Islet precursor cell (in vitro differentiated cells): ENCODE results near the gene OSCP1.

Experiments
- DNase-seq: peaks from one replicate; pipeline ENCODE4 v3.0.0-alpha.2; 2018

The OSCP1 gene

GRCh38 chr1:36472656-36473055 lies 22.4 kb upstream of the OSCP1 start:
- no peak for DNase-seq

DNA sequence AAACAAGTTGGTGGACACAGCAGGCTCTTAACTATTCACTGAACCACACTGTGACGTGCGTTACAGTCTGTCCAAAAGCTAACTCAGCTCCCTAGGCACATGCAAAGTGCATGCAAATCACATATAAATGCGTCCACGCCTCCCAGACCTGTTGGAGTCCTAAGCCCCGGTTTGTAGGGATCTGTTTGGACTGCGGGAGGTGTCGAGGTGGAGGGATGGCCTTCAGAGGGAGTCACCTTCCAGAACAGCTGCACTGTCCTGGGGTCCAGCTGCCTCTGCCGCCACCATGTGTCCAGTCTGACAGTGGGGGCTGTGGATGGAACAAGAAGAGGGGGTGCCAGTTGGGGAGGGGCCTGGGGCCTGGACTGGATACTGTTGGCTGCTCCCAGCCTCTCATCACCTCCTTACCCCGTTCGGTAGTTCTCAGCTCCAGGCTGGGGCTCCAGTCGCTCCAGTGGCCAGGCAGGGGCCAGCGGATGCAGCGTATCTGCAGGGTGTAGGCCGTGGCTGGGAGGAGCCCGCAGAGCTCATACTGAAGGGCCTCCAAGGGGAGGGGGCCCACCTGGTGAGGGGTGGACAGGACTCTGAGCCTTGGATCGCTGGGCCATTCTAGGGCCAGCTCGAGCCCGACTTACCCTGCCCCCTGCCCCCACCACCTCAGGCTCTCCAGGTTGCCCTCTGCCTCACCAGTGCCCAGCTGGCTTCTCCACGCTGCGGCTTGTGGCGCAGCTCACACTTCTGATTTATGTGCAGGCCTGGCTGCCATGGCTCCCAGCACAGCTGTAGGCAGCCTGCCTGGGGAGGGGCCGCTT lies 21.8 kb upstream of the OSCP1 start:
- no peak for DNase-seq

- DNase-seq, result no peak
These were observed 18.9 kb upstream of the OSCP1 start for GRCh38 chr1:36469163-36469562.

DNA sequence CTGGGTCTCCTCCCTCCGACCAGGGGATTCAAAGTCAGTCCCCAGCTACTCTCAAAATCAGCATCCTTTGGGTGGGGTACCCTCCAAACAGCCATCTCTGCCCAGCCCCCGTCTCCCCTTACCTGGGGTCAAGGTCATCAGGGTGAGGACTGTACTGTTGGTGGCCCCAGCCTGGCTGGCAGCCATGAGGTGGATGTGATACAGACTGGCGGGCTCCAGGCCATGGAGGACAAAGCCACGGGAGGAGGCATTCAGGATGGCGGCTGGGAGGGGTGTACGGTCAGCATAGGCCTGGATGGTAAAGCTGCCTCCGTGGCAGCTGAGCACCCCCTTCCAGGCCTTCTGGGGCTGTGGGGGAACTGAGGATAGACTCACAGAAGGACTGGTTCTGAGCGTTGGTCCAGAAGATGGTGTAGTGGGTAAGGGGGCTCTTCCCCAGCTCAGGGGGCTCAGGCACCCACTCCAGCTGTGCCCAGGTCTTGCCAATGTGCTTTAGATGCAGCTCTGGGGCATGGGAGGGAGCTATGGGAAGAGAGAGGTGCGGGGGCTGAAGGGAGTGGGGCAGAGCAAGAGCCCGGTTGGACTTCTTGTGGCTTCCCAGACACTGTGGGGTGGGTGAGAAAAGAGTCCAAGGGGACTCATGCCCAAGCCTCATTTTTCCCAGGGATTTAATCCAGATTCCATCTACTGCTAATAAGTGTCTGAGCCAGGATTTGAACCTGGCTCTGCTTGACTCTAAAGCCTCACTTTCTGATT lies 17.6 kb upstream of the OSCP1 start:
- no peak for DNase-seq

DNA sequence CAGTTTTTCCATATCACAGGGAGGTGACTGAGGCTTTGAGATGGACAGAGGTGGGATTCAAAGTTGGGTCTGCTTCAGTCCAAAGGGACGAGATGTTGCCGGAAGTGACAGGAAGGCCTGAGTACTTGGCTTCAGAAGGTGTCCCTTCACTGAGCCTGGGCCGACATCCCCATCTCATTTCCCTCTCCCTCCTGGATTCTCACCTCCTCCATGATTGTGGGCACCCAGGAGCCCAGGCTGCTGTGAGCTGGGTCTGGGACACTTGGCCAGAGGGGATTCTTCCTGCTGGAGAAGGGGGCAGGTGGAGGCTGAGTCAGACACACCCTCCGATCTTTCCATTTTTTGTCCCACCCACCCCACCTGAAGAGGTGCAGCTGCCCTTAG lies 16.8 kb upstream of the OSCP1 start:
- DNase-seq, result no peak

DNA sequence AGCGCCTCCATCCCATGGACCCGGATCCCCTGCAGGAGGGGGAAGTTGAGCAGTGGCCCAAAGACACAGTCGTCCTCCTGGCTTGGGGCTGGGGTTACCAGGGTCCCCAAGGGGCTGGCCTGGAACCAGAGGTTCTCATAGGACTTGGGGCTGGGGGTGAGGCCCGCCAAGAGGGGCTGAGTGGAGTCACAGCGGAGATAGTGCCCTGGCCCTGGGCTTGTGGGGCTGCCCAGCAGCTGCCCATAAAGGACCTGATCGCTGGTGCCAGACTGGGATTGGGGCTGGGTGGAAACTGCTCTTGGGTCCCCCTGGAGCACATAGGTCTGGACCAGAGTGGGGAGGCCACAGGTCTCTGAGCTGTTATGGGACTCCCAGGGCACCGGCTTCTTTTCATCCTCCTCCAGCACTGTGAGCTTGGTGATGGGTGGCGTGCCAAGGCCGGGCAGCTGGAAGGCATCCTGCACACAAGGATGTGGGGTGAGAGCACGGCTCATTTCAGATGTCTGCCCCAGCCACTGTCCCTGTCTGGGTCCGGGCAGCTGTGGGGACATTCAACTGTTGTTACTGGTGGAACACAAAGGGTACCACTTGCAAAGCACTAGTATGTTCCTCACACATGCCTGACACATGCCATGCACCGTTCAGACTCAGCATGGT lies 16.2 kb upstream of the OSCP1 start:
- no peak for DNase-seq

DNA sequence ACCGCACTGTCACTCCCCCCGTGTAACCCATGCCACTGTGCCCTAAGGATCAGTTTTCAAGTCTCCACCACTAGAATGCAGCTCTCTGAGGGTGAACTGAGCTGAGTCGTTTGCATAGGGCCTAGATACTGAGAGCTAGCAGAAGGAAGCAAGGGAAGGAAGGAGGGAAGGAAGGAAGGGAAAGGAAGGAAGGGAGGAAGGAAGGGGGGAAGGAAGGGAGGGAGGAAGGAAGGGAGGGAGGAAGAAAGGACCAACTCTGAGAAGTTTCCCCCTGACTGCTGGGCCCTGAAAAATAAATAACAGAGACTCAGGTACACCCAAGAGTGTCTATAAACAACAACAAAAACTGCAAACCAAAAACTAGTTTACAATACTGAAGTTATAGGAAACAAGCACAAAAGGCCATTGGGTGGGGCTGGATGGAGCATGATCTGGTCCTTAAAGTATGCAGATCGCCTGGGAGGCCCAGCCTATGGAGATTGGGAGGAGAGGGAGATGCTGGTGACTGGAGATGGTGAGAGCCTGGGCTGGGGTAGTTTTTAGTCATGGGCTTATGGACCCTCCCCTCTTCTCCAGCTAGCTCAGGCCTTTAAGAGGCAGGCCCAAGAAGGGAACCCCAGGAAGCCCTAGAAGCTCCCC lies 15.6 kb upstream of the OSCP1 start:
- DNase-seq, result peak; percentile 71

DNA sequence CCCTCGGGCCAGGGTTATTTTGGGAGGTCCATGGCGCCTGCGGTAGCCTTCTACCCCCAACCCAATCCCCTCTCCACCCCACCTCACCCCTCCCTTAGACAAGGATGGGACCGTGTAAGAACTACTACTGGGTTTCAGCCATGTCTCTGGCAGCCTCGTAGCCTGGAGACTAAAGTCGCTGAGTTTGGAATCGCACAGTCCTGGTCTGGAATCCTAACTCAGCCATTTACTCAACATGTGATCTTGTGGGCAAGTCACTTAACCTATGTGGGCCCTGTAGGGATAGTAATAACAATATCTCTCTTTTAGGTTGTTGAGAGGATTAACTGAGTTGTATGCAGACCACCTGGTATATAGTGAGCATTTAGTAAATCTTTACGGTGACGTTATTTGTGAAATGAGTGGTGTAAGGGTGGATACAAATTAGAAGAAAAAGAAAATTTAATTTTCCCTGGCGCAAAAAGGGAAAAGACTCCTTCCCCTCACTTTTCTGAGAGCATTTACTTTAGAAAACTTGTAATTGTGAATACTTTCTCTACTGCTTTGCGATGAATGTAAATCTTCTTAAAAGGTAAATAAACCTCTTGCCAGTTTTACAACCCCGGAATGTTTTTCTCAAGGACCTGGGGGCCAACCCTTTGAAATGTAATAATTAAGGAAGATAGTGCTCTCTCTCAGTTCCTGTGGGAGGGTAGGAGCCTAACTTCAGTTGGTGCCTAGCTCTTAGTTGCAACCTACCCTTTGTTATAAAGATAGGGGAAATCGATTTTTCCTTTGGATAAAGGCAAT lies 14.5 kb upstream of the OSCP1 start:
- DNase-seq, result no peak

- peak; percentile 97 for DNase-seq
These were observed 13.8 kb upstream of the OSCP1 start, which contains the start of gene MRPS15 for GRCh38 chr1:36463803-36464604. MRPS15 (minus strand) TSS chr1:36464384; CDS start chr1:36464275, 109 bp downstream.

DNA sequence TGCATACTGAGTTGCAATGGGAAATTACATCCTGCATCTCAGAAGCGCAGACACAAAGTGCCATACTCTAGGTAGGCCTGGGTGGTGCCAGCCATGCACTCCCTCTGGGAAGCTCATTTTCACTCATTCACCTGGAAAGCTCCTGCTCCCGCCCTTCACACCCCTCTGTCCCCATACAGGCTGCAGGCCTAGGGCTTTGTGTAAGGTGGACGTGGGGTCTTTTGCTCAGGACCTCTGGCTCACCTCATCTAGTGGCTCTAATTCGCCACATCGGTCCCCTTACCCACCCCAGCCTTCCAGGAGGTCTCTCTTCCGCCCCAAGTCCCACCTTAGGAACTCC lies 13.2 kb upstream of the OSCP1 start:
- DNase-seq, result no peak

GRCh38 chr1:36458910-36459309 lies 8.7 kb upstream of the OSCP1 start:
- no peak for DNase-seq

GRCh38 chr1:36457691-36458090 lies 7.4 kb upstream of the OSCP1 start:
- no peak for DNase-seq

DNA sequence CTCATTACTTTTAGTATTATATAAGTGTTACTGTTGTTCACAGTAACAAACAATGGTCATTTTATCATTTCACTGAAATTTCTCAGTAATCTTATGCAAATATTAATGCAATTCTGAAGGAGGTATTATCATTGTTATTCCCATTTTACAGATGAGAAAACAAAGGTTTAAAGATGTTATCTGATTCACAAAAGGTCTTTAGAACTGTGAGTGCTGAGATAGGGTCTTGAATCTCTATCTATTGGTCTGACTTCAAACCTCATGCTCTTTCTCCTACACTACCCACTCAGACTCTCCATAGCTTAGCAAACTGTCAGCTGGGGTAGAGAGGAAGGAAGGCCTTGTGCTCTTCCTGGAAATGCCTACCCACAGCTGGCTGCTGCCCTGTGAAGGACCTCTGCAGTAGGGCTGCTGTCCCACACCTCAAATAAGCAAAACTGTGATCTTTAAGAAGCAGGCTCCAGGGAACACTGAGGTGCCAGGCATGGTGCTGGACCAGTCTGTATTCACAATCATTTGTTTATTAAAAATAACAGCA lies 6.2 kb upstream of the OSCP1 start:
- DNase-seq, result no peak

DNA sequence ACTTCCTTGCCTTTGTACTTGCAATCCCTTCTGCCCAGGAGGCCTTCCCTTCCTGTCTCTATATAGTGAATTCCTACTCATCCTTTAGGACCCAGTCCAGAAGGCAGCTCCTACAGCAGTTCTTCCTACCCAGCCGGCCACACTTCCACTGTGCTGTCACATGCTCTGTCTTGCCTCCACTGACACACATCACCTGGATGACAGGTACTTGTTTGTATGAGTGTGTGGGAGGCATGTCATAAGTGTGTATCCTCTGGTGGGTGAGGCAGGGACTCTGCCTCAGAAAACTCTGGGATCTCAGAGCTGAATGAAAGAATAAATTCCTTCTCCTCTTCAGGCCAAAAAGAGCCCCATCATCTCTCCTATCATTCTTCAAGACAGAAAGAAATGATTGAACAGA lies 5.1 kb upstream of the OSCP1 start:
- DNase-seq, result no peak

GRCh38 chr1:36453600-36454388 lies 3.5 kb upstream of the OSCP1 start:
- DNase-seq, result no peak

GRCh38 chr1:36453051-36453450 lies 2.8 kb upstream of the OSCP1 start:
- no peak for DNase-seq

DNA sequence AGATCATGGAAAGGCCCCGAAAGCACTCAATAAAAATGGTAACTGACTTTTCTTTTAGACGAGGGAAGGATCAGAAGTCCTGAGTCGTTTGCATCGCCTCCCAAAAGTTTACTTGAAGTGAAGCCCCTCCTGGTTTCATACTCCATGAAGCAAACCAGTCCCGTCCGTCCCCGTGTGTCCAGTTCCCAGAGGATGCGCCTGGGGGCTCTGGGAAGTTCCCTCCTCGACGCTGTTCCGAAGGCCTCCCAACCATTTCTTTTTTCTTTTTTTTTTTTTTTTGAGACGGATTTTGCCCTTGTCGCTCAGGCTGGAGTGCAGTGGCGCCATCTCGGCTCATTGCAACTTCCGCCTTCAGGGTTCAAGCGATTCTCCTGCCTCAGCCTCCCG lies 661 bp upstream of the OSCP1 start:
- no peak for DNase-seq

GRCh38 chr1:36448530-36449056 lies 1.7 kb downstream of the OSCP1 start:
- no peak for DNase-seq

DNA sequence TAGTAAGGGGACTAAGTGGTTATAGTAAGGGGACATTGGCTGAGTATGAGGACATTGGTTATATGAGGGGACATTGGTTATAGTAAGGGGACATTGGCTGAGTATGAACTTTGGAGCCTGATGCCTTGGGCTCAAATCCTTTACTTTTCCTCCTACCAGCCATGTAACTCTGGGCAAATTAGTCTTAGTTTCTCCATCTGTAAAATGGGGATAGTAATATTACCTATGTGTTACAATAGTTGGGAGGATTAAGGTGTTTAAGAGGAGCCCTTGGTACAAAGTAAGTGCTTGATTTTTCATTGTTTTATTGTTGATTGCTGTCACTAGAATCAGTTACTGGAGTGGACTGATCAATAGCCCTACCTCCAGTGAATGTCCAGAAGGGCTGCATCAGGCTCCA lies 2.8 kb downstream of the OSCP1 start:
- DNase-seq, result no peak

DNA sequence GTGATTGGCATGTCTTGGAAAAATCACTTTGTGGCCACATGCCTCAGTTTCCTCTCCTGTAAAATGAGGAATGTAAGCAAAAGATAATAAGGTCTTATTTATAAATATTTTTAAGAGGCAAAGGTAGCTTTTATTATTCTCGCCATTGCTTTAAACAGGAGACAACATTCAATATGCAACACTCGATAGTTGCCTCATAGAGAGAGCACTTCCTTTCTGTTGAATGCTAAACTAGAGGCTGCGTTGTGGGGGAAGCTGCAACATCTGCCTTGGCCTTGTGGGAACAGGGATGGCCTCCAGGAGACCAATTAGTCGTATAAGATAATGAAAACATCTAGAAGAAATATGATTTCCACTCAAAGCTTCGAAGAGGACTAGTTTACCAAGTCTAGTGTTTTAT lies 3.5 kb downstream of the OSCP1 start:
- DNase-seq, result no peak
